NCI-H1694 (cell line): Measurements from ENCODE around the gene NCOR2.

Source experiments
- DNase-seq: peaks from one replicate; lab custom pipeline; 2025; lab: John Stamatoyannopoulos, UW

Gene NCOR2

DNA sequence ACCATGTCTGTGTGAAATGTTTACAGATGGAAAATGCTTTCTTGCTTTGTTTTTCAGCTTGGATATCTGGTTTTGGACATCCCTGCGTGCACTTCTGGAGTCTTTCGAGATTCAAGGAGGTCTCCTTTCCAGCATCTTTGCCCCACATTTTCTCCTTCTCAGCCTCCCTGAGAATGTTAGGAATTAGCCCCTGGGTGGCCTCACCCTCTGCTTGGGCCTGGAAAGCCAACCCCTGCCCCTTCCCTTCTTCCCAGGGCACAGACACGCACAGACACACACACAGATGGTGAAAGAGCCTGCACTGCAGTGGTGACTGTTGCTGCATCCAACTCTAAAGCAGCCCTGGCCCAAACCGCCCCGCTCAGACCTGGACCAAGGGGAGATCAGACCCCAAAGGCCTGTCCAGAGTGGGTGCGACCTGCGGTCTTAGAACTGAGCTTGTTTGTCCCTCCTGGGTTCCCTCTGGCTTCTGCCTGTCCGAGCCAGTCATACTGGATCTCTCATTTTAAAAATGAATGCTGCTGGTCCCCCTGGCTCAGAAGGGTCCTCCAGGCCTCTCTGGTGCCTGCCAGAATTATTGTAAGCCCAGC lies 8.7 kb upstream of the NCOR2 start:
- no peak for DNase-seq

DNA sequence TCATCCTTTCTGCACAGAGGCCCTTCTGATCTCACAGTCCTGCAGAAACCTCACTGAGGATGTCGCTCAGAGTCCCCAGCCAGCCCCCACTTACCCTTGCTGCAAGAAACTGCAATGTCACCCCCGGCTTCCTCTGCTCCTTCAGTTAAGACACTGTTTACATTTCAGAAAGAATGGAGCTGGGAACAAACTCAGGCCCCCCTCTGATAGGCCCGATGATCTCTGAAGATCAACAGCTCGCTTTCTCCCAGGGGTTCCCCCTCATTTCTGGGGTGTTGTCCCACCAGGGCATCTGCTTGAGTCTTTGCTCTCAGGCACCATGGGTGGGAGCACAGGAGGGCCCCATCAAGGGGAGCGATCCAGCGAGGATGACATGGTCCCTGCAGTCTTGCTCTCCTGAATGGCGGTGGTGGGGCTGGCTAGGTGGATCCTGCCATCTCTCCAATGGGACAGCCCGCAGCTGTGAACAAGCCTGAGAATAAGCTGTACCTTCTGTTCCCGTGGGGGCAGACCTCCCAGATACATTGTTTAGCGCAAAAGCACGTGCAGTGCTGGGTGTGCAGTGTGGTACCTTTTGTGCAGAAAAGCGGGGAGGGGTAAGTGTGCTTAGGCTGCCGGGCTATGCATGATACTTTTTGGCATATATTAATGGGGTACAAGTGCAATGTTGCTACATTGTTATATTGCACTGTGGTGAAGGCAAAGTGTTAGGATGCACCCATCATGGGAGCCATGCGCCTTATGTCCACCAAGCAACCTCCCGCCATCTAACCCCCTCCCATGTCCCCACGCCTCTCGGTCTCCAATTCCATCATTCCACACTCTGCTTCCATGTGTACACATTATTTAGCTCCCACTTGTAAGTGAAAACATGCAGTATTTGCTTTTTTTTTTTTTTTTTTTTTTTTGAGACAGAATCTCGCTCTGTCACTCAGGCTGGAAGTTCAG lies 6.7 kb upstream of the NCOR2 start:
- DNase-seq = no peak

DNA sequence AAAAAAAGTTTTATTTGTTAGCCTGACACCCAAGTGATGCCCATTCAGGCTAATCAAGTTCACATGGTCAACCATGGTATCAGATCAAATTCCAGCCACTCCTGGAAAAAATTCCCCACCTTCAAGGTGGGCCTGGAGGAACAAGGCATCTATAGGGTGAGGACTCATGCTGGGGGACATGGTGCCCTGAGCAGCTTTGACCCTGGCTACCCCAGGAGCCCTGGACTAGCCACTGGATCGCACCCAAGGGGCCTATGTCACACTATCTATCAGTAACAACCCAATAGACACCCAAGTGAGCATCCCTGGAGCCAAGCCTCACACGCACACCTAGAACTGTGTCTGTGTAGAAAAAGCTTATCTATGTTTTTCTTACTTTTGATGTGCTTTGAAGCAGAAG lies 4.1 kb upstream of the NCOR2 start:
- DNase-seq = no peak

DNA sequence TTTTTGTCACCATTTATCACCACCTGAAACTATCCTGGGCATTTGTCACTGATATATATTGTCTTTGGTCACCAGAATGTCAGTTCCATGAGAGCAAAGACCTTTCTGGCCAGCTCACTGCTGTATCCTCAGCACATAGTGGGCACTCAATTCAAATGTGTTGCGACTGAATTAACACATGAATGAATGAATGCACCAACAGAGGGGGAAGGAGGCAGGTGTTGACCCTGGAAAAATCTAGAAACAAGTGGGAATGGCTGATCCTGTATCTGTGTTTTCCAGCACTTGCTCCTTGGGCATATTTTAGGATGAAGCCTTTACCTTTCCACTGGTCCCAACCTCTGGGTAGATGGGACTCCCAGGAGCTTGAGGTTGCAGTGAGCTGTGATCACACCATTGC lies 3.4 kb upstream of the NCOR2 start:
- DNase-seq = no peak

DNA sequence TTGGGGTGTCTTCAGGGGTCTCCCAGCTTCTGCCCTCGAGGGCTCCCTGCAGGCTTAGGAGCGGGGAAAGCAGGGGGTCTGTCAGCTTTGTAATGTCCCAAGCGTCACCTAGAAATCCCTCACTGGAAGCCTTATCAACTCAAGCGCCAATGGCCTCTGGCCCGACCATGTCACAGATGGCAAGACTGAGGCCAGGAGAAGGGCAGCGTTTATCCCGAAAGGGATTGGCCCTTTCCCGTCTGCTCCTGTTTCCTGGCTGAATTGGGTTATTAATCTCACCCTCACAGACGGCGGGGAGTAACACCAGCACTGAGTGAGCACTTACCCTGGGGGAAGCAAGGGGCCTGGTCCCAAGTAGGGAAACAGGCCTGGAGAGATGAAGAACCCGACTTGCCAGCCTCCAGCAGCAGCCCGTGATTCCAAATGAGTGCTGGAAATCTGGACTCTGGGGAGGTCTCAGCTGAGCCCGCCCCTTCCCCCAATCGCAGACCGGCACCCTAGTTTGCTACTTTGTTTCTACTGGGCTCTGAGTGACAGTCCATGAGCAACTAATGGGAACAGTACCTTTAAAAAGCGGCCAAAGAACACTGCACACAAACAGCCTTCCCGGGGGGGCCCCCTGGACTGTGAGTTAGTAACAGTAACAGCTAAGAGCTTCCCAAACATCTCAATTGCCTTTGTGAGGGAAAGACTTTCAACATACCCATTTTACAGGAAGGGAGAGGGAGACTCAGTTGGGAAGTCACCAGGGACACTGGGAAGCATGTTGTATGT lies 2.1 kb upstream of the NCOR2 start:
- DNase-seq = no peak

DNA sequence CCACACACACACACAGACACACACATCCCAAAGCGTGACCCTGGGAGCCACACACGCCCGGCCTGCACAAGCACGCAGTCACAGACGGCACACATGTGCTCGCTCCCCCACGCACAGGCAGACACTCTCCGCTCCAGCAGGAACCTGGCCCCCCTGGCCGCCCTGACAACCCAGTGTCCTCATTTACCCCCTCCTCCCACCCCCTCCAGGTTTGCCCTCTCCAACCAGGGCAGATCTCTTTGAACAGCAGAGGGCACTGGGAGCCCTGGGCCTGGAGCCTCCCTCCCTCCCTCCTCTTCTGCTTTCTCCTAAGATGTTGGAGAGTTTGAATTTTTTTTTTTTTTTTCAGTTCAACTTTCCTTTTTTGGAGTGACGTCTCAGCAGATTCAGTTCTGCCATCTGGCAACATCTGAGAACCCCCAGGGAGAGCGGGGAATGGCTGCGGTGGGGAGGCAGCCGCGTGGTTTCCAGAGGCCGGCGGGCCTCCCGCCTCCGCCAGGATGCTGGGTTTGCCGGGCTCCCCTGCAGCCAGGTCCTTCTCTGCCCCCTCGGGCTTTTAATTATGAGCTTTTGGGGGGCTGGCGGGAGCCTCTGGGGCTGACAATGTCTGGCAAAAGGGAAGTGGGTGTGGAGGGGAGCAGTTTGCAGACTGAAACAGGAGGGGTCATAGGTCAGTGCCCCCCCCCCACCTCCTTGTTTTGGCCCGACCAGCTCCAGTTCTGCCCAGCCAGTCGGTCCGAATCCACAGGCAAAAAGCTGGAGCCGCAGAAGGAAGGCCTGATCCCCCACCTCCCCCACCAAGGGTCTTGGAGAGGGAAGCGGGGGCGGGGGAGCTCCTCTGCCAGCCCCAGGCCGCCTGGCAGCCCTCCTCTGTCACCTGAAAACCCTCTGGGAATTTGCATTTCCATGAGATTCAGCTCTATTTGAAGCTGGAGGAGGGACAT lies 1.3 kb upstream of the NCOR2 start:
- peak; percentile 81 for DNase-seq

DNA sequence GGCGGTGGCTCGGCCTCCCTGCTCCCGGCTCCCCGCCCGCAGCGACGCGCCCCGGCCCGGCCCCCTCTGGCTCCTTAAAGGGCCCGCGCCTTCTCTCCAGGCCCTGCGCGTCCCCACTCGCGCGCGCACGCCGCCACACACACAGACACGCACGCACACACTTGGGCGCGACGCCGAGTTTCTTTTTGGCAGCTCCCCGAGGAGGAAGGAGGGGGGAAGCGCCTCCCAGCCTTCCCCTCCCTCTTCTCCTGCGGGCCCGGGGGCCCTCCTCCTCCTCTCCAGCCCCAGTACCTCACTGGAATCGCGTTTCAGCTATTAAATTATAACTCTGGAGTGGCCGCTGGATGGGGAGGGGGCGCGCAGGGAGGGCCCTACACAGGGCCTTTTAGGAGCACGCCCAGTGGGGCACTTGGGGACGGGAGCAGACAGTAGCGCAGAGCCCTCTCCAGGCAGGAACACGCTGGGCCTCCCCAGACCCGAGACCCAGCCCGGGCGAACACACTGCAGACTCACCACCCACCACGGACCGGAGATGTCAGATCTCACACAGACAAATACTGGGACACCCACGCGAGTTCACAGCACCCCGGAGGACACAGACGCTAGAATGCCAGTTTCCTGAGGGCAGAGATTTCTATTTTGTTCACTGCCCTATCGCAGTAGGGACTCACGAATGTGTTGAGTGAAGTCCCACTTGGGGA lies 411 bp upstream of the NCOR2 start:
- DNase-seq = peak; percentile 88

DNA sequence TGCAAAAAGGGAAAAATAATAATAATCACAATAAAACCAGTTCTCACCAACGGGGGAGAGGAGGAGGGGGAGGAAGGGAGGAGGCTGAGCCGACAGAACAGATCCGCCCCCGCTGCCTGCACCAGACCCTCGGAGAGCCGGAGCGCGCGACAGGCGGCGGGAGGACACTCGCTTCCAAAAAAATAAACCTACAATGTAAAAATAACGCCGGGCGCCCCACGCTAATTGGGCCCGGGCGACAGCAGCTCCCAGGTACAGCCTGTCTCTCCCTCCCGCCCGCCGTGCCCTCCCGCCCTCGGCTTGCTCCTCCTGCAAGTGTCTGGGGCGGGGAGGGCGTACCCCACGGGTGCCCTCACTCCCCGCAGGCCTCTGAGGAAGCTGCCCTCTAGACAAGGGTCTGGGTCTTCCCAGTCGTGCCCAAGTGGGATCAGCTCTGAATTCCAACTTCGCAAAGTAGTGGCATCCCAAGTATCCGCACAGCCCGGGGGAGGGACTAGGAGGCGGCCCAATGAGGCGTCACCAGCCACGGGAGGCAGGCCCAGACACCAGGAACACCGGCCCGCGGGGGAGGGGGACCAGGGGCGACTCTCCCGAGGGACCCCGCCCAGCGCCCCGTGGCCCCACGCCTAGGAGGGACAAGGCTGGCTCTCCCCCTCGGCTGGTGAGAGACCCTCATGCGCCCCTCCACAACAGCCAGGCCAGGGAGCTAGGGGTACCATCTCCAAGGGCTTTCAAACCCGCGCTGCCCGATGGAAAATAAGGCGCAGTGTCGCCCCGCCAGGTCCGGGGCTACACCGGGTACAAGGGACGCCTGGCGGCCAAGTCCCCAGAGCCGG lies 1.0 kb downstream of the NCOR2 start:
- DNase-seq = peak; percentile 58

DNA sequence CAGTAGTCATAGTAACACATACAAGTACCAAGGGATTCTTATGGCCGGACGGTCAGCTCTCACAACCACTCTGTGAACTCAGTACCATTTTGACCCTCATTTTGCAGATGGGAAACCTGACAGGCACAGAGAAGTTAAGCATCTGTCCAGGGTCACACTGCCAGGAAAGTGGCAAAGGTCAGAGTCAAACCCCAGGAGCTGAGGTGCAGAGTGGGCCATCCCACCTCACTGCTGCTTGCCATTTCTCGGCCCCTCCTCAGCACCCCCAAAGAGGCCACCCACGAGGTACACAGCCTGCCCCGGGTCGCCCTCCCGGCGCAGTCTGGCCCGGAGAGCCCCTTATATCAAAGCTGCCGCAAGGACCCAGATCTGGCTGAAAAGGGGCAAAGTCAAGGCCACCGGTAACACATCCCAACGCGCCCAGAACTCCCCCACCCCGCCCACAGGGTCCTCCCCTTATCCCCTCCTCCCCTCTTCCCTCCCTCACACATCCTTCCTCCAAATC lies 1.7 kb downstream of the NCOR2 start:
- DNase-seq = no peak

DNA sequence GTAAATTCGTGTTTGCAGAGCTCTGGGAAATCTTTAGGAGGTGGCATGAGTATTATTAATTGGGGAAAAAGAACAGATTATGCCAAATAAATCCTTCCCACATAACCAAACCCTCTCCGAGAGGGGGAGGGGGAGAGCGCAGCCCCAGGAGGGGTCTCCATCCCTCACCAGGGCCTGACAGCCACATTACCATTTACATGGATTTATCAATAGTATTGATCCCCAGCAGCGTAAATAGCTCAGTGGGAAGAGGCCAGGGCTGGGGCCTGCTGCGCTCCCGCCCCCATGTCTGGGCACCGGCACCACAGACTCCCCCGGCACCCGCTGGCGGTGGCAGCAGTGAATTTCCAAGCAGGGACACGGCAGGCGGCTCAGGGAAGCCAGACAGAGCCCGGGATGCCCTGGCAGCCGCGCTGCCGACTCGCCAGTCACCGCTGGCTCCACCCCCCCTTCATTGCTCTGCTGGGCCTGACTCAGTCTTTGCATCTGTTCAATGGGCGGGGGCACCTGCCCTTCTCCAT lies 2.4 kb downstream of the NCOR2 start:
- DNase-seq = no peak

DNA sequence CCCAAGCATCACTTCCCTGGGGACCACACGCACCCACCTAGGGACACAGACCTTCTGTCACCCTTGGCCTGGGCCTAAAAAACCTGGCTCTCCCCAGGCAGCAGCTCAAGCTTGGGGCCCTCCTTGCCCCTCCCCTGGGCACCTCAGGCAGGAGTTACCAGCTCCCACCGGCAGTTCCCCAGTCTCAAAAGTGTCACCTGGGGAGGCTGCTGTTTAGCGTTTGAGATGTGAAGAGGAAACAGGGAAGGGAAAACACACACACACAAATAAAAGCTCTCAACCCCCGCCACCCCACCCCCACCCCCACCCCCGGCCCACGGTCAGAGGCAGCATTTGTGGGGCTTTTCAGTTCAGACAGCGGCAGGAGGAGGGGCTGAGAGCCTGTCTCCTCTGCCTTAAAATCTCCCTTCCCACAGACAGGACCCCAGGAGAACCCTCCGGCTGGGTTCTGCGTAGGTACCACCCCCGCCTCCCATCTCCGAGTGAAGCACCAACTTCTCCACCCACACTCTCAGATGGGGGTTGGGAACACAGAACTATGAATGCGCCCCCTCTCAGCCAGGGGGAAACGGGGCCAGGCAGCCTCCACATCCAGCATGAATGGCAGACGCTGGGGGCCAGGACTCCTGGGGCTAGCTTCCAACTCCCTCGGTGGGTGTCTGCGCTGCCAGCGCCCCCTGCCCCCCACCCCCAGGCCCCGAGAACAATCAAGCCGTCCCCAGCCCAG lies 3.0 kb downstream of the NCOR2 start:
- DNase-seq = no peak

DNA sequence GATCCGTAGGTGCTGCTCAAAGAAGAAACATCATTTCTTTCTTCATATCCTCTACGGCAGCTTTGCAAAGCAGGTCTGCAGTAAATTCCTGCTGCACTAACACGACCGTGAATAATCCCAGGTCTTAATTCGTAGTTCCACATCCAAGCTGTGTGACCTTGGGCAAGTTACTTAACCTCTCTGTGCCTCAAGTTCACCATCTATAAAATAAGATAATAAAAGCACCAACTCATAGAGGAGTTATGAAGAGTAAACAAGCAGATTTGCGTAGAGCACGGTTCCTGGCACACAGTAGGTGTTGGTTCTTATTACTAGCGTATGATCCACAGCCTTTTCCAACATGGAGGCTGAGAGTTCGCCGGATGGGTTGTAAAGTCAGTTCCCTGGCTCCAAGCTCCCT lies 3.6 kb downstream of the NCOR2 start:
- no peak for DNase-seq

DNA sequence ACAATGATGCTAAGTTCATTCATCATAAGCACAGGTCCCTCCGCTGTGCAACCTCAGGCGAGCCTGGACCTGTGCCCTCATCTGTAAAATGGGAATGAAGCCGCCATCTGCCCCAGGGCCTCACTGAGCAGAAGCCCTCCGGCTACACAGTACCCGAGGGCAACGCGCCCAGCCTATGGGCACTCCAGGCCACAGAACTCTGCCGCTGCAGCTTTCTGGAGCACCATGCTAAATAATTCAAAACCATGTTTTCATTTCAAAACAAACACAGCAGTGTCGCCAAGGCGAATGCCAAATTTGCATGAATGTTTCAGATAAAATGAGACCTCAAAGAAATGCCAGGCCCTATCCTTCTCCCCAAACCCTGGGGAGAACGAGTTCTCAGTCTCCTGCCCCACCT lies 4.0 kb downstream of the NCOR2 start:
- no peak for DNase-seq

DNA sequence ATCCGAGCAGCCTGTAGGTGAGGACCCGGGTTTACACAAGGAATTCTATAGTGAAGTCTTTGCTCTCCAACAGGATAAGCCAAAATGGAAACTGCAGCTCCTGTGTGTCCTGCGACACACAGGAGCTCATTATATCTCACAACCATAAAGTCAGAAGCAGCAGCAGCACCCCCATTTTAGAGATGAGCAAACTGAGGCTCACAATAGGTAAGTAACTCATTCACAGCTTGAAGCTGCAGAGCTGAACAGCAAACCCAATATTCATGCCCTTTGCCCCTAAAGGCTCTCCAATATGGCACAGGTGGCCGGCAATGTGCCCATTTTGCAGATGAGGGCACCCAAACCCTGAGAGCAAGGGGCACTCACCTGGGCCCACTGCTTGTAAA lies 4.6 kb downstream of the NCOR2 start:
- DNase-seq = no peak

DNA sequence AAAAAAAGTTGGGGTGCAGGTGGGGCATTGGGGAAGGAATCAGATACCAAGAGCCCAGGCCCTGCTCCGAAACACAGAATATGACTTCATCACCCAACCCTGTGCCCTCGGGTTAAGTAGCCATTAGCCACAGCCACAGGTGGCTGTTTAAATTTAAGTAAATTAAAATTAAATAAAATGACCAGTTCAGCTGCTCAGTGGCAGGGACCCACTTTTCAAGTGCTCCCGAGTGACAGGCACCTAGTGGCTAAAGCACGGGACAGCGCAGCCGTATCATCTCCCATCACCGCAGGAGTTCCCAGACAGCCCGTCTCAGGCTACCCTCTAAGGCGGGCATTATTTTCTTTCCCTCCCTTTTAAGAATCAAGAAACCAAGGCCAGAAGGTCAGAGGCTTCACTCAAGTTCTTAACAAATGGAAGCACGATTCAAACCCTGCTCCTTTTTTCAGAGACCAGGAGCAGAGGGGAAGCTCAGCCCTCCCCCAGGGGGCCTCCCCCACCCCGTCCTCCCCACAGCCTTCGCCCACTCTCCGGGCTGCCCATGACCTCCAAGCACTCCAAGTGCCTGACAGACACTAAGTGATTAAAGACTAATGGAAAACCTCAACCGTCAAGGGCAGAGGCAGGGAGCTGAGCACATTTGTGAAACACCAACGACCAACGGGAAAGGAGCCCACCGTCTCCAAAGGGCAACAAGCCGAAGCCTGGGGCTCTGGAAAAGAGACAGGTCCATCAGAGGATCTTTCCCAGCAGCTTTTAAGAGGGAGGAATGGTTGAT lies 5.2 kb downstream of the NCOR2 start:
- no peak for DNase-seq

DNA sequence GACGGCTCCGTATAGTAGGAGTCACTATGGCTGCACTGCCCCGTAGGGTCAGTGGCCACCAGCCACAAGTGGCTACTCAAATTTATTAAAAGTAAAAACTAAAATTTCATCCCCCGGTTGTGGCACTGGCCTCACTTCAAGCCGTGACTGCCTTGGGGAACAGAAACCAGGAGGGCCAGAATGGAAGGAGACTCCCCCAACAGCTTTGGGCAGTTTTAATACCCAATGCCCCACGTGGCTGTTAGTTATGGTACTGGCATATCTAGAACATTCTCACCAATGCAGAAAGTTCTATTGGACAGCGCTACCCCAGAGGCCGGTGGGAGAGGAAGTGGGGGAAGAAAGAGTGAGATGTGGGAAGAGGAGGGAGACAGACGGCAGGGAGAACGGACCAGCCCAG lies 6.2 kb downstream of the NCOR2 start:
- DNase-seq = no peak

DNA sequence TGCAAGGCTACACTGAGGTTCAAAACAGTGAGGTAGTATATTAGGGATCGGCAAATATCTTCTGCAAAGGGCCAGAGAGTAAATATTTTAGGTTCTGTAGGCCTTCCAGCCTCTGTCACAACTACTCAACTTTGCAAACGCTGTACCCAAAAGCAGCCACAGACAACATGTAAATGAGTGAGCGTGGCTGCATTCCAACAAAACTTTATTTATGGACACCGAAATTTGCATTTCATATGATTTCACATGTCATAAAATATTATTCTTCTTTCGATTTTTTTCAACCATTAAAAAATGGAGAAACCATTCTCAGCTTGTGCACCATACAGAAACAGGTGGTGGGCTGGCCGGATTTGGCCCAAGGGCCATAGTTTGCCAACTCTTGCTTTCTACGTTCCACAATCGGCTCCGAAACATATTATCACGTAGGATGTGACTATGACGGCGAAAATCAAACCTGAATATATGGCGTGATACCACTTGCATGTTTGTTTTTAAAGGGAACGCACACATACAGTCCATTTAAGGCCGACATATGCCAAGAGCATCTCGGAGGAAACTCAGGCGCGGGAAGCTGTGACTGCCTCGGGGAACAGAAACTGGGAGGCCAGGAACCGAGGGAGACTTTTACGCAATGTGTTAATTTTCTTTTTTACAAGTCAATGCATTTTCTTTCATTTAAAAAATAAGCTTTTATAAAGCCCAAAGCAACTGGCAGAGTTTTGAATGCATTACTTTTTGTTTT lies 7.1 kb downstream of the NCOR2 start:
- no peak for DNase-seq
